GM19035 (cell line): ENCODE measurements around the gene TANC1.

Experiments
- ATAC-seq: cut with Tn5 transposase; IDR thresholded peaks from one replicate; pipeline ENCODE4 v1.9.1; 2021; ENCODE audit not compliant: unreplicated experiment

TANC1 gene

DNA sequence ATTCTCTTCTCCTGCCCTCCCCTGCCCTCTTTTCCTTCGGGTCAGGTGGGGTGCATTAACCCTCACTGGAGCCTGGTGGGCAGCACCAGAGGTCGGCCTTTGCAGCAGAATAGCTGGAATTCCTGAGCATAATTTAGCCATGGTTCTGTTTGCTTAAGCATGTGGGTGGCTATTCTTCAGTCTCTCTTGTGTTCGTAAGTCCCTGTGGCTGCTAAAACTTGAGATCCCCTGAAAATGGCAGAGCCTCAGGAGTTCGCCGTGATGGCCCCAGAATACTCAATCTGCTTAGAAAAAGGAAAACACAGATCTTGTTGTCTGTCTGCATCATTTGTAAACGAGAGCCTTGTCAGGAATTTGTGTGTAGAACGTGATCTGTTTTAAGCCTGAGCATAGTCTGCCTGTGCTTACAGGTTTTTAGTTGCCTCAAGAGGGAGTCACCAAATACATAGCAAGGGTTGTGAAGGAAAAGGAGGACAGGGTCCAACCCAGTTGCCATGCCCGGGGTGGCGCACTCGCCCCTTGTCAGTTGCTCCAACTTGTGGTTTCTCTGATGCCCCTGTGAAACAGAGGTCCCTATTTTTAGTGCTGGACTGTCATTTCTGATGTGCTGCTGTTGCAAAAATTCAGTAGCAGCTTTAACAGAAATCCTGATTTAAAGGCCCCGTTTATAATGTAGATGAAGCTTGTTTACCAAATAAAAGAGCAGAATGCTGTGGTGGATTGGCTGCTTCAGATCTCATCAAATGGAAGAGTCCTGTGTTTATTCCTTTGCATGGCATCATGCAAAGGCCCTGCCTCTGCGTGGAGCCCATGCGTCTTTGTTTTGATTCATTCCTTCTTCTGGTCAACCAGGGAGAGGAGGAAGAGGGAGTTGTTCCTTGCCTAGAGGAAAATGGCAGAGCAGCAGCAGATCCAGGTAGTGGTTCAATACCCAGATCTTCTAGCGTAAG lies 243.3 kb downstream of the TANC1 start:
- ATAC-seq = no peak

DNA sequence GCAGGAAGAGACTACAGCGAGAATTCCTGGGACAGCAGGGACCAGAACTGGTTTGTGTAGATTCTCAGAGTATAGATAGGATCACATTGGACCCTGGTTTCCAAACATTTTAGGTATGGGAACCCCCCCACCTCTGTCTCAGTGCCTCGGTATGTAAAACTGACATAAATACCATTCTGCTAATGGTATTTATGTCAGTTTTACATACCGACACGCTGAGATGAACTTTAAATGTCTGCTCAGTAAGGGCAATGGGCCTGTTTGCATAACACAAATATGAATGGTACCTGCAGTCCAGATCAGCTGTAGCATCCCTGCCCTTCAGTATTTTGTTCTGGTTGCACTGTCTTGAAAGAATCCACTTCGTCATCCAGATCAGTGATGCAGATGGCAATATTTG lies 244.9 kb downstream of the TANC1 start:
- ATAC-seq = no peak

GRCh38 chr2:159214325-159214865 lies 246.0 kb downstream of the TANC1 start:
- ATAC-seq = no peak

DNA sequence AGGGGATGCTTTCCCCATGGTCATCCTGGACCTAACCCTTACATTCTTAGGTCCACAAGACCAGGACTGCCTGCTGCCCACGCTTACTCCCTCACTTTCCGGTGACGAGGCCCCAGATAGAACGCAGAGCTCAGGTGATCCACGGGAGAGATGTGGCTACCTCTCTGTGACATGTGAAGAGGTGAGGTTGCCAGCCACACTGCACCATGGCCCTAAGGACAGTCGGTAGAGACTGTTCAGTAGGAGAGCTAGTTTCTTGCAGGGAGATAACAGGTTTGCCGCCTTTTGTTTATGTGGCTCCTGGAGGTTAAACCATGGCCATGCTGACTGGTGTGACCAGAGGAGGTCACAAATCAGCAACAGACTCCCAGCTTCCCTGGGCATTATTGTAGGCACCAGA lies 246.7 kb downstream of the TANC1 start:
- ATAC-seq = no peak

- ATAC-seq = no peak
Measured at GRCh38 chr2:159217676-159218075, 249.2 kb downstream of the TANC1 start.

- ATAC-seq = no peak
Measured at GRCh38 chr2:159218389-159218788, 249.9 kb downstream of the TANC1 start.

DNA sequence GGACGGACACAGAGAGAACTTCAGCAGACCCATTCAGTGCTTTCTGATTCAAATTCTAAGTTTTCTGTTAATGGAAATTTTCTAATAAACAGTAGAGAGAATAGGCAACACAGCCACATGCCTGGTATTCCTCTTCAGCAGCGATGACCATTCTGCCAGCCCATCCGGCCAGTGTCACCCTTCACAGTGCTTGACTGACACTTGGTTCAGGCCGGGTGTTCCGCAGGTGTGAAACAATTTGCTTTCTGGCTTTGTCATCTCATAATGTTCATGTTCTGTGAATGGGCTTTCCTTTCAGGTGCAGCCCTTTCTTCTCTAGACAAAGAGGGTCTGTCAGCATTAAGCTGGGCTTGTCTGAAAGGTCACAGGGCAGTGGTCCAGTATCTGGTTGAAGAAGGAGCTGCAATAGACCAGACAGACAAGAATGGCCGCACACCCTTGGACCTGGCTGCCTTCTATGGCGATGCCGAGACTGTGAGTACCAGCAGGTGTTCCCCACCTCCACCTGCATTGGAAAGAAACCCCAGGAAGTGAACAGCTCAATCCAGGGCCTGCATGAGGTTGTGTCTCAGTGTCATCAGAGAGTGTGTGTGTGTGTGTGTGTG lies 251.1 kb downstream of the TANC1 start:
- ATAC-seq = no peak

DNA sequence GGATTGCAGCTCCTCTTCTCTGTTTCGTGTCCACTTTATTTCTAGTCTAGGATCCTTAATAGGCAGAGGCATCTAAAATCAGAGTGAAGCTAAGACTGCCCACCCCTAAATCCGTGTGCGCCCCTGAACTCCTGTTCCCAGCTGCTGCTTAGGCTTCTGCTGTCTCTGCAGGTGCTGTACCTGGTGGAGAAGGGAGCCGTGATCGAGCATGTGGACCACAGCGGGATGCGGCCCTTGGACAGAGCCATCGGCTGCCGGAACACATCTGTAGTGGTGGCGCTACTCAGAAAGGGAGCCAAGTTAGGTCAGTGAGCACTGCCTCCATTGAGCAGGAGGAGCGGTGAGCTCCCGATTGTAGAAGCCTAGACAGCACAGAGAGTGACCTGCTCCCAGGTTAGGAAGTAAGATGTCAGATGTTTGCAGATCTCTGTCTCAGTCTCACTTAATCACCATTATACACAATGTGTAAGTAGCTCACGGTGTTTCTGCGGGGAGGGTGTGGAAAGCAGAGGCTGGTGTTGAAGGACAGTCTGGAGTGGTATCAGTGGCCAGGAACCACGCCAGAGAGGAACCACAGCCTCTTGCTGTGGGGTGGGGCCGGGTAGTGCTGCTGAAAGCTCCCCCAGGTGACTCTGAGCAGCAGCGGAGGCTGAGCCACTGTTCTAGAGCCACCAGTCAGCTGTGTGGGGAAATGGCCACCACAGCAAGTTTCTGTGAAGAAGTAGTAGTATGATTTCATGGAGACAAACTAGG lies 255.8 kb downstream of the TANC1 start:
- no peak for ATAC-seq

DNA sequence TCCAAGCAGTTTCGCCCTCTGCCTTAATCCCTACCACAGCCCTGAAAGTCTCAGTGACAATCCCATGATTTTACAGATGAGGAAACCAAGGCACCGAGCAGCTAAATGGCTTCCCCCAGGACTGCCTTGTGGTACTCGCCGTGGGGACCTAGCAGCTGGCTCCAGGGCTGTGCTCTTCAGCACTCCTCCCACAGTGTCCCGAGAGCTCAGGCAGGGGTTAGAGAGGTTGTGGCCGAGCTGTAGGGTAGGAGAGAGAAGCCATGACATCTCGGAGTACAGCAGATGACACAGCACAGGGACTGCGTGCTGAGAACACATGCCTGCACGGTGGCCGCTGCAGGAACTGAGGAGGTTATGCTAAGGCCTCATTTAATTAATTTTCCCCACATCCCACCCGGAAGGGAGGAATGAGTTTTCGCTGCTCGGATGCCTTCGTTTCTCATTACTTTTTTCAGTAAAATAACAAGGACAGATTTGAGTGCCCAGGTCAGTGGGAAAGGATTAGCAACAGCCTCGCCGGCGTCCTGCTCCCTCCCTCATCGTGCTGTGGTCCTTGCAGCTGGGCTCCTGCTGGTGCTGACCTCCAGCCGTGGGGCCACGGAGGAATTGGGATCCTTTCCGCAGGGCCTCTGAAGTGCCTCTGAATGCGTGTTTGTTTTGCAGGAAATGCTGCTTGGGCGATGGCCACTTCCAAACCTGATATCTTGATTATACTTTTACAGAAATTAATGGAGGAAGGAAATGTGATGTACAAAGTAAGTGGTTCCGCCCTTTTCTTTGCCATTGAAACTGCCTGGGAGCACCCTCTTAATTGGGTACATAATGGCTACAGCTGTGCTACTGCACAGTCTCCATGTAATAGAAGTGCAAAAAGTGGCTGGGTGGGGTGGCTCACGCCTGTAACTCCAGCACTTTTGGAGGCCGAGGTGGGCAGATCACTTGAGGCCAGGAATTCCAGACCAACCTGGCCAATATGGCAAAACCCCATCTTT lies 256.9 kb downstream of the TANC1 start:
- no peak for ATAC-seq

- ATAC-seq = no peak
Measured at GRCh38 chr2:159226059-159226461, 257.6 kb downstream of the TANC1 start.

DNA sequence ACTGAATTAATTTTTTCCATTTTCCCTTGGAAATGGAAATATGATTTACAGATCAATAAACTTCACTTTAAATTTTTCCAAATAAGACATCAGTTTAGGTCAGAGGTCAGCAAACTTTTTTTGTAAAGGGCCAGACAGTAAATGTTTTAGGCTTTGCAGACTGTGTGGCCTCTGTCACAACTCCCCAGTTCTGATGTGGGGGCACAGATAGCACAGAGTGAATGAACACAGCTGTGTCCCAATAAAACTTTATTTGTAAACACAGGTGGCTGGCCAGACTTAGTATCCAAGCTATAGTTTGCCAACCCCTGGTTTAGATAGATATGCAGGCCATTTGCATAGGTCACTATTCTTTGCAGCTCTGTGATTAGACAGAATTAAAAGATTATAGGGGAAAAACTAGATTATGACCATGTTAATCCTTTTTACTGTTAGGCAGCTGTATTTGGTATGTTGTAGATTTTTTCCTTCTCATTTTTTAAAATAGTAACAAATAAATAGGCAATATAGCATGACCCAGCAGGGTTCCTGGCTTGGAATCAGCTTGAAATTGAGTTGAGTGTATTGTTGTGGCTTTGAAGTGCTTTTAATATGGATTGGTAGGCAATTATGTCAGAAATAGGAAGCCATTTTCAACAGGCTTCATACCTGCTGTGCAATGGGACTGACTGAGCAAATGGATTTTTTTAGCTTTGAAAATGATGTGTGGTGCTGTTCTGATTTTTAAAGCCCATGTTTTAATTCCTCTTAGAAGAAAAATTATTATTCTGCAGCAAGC lies 258.4 kb downstream of the TANC1 start:
- ATAC-seq = no peak

- ATAC-seq = no peak
Measured at GRCh38 chr2:159227467-159227866, 259.0 kb downstream of the TANC1 start.

DNA sequence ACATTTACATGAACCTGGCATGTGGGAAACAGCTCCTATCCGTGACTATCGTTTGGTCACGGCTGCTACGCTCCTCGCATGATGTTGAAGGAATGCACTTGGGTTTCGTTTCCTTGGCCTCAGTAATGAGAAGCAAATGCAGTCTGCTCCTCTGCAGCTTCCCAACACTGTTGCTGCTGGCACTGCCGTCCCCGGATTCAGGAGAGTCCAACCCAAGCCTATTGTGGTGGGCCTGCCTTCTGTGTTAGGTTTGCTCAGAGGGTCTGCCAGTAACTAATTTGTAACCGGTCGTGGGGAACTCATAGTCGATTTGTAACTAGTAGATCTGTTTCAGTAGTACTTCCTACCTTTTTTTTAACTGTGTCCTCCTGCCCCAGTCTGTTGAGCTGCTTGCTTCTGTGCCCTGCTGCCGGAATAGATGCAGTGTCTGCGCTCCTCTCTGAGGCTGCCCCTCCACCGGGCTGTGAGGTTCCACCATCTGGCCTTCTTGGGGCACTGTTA lies 259.7 kb downstream of the TANC1 start:
- no peak for ATAC-seq

- ATAC-seq = no peak
Measured at GRCh38 chr2:159229476-159230144, 261.2 kb downstream of the TANC1 start.

- no peak for ATAC-seq
Measured at GRCh38 chr2:159230145-159230877, 261.9 kb downstream of the TANC1 start.

DNA sequence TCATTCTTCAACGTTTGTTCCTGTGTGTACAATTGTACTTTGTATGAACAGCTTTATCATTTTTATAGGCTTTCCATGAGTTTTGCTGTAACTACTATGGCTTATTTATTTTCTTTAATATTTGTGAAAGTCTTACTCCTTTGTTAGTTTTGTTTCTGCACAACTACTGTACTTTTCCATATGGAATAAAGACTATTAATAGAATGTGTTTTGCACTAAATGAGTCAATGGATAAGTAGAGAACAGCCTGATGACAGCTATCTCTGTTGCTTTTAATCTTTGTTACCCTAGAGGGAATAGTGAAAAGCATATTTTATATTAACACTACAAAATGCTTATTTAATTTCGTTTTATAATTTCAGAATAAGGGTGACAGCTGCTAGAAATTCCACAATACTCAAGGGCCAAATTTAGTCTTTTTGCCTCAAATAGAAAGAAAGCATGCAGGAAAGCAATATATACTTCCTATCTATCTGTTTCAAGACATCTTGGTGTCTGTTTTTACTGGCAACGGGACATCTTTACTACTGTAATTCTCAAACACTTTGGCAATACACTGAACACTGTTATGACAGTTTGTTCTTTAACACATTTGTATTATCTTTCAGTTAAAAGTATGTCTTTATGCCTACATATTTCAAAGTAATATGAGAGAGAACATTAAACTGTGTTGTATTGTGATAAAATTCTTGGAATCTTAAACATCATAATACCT lies 264.2 kb downstream of the TANC1 start:
- no peak for ATAC-seq

DNA sequence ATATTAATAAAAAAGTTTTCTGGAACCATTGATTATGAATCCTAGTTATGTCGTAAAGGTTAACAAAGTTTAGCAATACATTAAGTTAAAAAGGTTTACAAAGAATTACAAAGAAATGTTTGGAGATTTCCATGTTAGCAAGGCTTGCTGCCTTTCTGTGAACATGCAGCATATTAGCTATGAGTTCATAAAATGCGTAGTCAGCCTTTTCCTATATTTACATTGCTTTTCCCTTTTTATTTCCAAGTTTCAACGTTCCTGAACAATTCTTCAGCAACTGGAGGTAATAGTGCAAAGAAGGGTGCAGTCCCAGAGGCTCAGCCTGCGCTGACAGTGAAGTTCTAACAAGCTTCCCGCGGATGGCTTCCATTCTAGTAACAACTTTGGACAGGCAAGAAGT lies 266.4 kb downstream of the TANC1 start:
- ATAC-seq = no peak
